DMS153 treated with DMSO at 0.1 percent for 48 hours (cell line): ENCODE data around the gene FNDC11.
"Not testable (repeated sequence)": the region's sequence is repeated elsewhere in the genome, so short reads cannot be mapped to it uniquely, and the experiment has no call there.

Experiments used
- DNase-seq: peaks from one replicate; lab custom pipeline; 2025; ENCODE audit not compliant: unreplicated experiment; lab: John Stamatoyannopoulos, UW

Gene FNDC11

DNA sequence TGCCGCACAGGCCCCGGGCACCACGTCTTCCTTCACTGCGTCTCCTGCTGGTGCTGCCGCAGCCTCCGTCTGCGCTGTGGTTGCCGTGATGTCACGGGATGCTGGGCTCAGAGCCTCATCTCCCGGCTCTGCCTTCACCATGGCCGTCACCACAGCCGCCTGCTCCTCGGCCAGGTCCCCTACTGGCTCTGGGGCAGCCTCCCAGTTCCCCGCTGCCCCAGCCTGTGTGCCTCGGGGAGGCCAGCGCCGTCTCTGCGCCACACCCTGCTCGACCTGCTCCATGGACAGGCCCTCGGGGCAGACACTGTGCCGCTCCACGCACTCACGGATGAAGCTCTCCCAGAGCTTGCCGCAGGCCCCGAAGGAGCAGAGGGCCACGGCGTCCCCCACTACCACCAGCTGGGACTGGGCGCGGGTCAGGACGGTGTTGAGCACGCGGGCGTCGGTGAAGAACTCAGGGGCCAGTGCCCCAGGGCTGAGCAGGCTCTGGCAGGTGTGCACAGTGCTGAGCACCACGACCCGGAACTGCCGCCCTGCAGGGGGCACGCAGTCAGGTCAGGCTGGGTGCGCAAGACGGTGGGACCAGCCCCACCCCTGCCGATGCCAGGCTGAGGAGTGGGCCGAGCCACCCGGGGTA lies 11.9 kb downstream of the FNDC11 start:
- DNase-seq: no peak

DNA sequence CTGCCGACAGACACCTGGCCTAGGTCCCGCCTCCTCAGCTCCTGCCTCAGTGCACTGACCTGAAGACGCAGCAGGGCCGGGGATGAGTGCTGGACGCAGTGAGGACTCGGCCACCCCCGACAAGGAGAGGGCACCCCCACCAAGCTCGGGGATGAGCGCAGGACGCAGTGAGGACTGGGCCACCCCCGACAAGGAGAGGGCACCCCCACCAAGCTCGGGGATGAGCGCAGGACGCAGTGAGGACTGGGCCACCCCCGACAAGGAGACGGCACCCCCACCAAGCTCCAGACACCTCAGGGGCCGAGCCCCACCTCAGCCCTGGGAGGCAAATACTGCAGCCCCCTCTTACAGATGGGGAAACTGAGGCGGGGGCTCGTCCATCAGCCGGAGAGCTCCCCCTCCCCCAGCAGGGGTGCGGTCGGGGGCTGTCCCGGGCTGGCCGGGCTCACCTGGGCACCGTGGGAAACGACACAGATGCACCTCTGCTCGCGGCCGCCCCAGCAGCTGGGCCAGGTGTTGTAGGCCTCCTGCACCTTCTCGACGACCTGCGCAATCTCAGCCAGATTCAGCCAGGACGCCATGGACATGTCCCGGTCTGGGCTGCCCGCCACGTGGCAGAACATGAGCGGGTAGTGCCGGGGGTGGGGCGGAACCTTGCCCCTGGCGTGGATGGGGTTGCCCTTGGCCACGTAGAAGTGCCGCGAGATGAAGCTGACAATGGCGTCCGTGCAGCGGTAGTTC lies 12.6 kb downstream of the FNDC11 start:
- no peak for DNase-seq

DNA sequence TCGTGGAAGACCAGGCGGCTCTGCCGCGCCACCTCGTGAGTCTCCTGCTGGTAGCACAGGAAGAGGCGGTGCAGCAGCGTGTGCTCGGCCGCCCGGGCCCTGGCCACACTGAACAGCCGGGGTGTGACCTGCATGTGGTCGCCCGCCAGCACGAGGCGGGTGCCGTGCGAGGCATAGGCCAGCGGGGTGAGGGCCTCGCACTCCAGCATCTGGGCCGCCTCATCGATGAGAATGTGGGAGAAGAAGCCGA lies 13.1 kb downstream of the FNDC11 start:
- no peak for DNase-seq

DNA sequence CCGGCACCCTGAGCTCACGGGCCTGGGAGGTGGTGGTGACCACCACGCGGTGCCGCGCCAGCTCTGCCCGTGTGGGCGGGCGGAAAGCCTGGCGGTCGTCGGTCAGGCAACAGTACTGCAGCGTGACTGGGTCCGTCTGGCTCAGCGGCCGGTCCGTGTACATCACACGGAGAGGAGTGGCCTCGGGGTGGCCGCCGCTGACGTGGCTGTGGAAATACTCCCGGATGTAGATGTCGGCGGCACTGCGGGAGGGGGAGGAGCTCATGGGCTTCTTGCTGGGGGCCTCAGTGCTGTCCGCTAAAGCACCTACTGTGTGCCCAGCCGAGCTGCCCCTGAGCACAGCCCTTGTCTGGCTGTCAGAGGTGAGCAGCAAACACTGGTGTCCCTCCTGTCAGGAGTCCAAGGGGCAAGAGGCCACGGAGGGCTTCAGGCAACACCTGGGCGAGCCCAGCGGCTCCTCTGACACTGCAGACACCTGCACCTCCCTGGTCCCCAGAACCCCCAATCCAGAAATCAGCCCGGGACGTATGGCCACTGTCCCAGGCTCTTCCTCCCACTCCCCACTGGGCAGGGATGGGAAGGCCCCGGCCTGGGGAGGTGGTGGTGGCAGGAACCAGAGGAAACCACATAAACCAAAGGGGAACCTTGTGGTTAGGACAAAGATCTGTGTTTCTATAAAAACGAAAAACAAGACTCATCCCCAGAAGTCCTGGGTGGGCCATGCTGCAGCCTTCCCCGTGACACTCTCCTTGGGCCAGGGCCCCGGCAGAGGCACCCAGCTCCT lies 13.6 kb downstream of the FNDC11 start:
- DNase-seq: no peak

DNA sequence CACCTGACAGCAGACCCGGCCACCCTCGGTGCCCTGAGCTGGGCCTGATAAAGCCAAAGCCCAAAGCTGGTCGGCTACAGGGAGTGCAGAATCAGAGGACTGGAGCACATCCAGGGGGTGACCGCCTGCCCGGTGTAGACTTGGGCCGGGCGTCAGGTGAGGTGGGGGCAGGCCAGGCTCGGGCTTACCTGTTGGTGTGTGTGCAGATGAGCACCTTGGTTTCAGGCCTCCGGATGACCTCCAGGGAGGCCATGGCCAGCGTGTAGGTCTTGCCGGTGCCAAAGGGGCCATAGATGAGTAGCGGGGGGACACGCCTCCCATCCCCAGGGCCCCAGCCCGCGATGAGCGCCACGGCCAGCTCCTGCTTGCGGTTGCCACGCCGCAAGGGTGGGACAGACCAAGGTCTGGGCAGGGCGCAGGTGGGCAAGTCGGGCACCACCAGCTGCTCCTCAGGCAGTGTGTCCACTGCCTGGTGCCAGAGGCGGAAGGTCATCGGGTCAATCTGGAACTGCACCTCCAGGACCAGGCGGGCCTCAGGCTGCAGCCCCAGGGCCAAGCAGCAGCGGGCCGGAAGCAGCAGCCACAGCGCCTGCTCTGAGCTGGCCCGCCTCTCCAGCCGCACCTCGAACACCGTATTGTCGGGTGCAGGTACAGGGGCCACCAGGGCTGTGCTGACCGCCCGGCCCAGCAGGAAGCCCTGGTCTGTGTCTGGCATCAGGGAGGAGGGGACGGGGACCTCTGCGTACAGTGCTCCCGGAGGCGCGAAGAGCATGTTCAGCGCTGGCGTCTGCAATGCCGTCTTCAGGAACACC lies 14.4 kb downstream of the FNDC11 start:
- DNase-seq: no peak

DNA sequence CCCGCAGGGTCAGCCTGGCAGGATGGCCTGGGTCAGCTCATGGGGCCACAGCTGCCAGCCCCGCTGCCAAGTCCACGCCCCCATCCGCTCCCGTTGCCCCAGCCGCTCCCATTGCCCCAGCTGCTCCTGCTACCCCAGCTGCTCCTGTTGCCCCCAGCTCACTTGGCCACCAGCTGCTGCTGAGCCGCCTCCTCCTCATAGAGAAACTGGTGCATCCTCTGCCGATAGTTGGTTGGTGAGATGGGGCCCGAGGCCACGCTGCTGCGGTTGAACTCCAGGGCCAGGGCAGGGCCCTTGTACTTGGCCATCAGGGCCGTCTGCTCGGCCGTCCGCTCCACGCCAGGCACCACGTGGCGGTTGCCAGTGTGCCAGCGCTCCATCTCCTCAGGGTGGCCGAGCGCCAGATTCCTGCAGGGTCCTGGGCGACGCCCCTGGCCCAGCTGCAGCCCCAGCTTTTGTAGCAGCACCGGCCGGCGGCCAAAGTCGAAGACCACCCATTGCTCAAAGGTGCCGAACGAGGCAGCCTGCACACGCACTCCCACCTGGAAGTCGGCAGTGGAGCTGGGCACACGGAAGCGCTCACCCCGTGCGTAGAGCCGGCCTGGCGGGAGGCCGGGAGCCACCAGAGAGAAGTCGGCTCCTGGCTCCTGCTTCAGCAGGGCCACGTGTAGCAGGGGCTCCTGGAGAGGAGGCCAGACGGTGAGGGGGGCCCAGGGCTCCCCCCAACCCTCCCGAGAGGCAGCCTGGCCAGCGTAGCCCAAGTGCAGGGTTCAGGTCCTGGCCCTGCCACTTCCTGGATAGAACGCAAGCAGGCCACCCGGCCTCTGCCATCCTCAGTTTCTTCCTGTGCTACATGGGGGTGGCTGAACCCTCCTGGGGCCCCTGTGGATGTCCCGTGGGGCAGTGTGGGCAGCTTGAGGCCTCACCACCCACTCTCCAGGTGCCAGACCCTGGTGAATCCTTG lies 15.3 kb downstream of the FNDC11 start:
- DNase-seq: no peak

DNA sequence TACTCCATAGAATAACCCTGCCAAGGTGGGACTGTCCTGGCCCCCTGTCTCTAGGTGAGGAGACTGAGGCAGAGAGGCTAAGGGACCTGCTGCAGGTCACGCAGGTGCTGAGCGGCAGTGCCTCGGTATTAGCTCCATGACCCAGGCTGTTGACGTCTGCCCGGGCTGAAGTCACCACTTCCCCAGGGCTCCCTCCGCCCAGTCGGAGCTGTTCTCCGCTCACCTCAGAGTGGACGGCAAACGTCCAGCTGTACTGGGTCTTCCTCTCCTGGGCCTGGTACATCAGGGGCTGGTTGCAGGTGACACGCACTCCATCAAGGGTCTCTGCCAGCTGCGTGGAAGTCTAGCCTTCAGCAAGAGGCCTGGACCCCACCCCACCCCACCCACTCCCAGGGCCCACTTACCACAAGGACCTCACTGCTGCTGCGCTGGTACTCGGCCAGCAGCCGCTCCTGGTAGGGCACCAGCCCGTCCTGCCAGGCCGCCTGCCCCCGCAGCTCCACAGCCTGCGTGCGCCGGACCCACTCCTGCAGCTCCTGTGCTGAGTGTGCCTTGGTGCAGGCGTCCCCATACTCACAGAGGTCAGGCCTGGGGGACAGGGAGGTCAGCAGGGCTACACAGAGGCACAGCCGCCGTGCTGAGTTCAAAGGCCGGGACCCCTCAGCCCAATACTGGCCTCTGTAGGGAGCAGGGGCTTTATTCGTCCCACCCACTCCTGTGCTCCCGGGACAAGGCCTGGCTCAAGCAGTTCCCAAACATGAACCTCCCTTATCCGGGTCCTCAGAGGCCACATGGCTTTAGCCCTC lies 16.5 kb downstream of the FNDC11 start:
- DNase-seq: no peak

DNA sequence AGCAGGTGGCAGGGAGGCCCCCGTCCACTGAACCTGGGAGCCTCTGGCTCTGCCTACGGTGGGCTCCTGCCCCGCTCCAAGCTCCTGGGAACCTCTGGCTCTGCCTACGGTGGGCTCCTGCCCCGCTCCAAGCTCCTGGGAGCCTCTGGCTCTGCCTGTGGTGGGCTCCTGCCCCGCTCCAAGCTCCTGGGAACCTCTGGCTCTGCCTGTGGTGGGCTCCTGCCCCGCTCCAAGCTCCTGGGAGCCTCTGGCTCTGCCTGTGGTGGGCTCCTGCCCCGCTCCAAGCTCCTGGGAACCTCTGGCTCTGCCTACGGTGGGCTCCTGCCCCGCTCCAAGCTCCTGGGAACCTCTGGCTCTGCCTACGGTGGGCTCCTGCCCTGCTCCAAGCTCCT lies 17.1 kb downstream of the FNDC11 start:
- not testable (repeated sequence) for DNase-seq

DNA sequence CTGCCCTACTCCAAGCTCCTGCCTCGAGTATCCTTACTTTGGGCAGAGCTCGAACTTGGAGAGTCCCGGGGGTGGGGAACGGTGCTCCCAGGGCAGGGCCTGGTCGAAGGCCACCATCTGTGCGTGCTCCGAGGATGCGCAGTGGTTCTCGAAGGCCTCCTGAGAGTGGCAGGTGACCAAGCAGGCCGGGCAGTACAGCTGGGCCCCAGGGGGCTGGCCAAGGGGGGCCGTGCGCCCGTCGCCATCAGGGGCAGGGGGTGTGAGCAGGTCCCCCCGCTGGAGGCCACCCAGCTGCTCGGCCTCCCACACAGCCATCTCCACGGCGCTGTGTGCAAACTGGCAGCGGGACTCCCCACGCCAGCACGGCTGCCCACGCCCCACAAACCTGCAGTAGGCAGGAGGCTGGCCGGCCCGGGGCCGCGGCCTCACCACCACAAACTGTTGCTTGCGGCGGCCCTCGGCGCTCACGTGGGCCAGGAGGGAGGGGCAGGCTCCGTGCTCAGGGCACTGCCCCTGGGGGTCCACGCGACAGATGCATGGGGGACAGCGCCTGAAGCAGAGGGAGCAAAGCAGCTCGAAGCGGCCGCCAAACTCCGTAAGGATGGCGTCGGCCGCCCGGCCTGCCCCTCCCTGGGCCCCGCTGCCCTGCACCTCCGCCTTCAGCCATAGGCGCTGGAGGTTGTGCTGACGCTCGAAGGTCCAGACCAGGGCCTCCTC lies 18.3 kb downstream of the FNDC11 start:
- no peak for DNase-seq

DNA sequence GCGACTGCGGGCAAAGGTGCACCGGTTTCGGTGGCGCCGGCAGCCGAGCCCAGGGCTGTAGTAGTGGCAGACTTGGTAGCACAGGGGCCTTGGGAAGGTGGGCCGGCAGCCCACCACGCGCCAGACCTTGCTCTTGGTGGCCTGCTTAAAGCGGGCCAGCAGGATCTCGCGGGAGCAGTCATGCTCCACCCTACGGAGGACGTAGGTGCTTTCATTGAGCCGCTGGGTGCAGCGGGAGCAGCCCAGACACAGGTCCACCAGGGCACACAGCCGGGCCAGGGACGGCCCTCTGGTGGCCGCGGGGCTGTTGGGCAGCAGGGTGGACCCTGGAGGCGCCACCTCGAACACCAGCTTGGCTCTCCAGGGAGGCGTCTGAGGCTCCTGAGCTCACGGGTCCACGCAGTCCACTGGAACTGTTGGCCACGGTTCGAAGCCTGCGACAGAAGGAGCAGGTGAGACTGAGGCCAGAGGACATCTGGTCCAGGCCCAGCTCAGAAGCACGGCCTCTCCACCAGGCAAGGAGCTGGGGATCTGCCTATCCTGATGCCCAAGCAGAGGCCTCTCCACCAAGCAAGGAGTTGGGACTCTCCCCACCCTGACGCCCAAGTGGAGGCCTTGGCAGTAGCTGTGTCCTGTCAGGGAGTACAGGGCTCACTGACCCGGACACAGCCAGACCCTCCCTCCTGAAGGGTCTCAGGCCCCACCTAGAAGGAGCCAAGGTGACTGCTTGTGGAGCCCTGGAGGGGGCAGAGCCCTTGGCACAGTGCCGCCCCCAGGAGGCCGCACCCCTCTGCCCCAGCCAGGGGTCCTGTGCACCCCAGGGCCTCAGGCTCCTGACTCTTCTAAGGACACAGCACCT lies 19.1 kb downstream of the FNDC11 start:
- DNase-seq: no peak

DNA sequence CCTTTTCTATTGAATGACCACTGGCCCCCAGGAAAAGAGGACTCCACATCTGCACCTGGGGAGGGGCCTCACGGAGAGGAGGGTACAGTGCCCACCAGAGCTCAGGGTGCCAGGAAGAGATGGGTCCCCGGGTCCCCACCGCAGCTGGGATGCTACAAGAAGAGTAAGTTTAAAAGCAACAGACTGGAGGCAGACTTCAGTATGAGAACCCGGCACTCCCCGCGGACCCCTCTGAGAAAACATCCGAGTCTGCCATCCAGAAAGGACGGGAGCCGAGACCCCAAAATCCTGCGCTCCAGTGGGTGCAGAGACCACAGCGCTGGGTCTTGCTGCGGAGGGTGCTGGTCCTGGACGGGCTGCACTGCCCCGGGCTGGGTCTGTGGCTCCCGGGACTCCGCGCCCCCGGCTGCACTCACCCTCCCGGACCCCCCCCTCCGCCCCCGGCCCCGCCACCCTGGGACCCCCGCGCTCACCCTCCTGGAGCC lies 19.7 kb downstream of the FNDC11 start:
- DNase-seq: no peak

DNA sequence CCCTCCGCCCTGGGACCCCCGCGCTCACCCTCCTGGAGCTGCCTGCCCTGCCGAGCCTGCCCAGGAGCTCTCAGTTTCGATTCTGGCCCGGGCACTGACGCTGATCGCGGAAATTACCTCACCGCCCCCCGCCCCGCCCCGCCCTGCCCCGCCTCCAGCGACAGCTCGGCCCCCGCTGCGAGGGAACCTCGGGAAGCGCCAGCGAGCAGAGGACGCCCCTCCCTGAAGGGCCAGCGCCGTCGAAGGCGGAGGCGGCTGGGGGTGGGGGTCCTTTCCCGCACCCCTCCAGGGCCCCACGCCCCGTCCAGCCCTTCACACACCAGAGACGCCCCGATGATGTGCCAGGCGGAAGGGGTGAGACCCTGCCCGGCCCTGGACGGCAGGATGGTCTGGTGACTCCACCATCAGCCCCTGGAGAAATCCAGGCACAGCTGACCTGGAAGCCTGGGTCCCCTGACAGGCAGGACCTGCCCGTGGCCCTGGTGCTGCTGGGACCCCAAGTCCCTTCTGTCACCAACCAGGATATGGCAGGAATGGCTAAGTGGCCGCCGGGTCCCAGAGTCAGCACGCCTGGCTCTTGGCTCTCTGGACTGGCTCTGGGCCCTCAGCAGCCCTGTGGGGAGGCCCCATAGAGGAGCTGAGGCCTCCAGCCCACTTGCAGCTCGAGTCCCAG lies 20.3 kb downstream of the FNDC11 start, which contains the start of gene HELZ2:
Gene HELZ2 (minus strand): TSS at position 84 of the 673 bp plus-strand sequence. CDS start 1,854 bp downstream, outside the sequence.
- no peak for DNase-seq

DNA sequence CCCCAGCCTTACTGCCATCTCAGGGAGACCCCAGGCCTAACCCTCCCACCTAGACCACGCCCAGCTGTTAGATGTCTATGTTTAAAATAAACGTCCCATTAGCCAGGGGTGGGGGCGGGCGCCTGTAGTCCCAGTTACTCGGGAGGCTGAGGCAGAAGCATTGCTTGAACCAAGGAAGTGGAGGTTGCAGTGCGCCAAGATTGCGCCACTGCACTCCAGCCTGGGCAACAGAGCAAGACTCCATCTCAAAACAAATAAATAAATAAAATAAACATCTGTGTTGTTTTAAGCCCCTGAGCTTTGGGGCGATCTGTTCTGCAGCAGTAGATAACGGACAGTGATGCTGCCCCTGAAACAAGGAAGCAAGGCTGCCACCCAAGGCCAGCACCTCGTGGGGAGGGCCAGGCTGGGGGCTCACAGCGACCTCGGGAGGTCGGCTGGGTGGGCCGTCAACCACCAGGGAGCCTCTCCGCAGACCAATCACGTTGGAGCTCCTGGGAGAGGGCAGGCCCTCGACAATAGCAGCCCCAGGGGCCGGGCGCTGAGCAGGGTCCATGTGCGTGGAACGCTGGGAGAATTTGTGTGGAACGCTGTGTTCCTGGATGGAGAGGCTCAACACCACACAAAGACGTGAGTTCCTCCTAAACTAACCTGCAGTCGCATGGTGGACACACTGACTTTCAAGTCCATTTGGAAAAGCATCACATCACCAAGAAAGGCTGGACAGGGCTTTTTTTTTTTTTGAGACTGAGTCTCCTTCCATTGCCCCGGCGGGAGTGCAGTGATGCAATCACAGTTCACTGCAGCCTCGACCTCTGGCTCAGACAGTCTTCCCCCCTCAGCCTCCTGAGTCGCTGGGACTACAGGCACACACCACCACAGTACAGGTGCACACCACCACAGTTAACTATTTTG lies 21.1 kb downstream of the FNDC11 start:
- DNase-seq: no peak

DNA sequence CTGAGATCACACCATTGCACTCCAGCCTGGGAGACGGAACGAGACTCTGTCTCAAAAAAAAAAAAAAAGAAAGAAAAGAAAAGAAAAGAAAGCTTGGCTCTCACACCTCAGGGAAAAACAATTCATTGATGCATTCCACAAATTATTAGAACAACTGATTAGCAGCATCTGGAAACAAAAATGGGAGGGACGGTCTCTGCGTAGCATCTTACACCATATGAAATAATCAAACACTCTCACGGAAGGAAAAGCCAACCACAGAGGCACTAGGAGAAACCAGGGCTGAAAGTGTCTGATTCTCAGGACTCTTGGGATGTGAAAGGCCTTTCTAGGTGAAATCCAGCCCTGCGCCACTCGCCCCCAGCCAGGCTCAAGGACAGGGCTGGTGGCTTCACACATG lies 22.4 kb downstream of the FNDC11 start:
- no peak for DNase-seq

DNA sequence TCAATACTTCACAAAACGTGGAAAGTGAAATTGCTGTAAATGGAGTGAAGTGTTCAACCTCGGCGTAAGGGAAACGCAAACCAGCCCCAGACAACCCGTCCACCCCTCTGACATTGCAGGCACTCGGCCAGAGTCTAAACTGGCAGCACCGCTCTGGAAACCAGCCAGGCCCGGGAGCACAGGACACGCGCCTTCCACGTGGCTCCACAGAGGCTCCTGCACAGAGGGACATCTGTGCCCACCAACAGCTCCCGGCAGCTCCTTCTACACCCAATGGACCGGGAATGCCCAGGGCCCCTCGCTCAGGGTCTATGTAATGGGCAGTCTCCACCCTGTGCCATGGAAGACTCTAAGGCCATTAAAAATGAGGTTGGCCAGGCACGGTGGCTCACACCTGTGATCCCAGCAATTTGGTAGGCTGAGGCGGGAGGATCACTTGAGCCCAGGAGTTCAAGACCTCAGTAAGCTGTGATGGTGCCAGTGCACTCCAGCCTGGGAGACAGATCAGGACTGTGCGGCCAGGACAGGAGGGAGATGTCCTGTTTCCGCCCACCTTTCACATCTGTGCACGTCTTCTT lies 23.4 kb downstream of the FNDC11 start:
- no peak for DNase-seq
